ENCODE results near the gene CYP27C1. TPM values are rescaled to one million over a fixed set of nuclear protein-coding genes. Genes with fewer than 3 reads are reported as not detected.
A peak's percentile ranks its signal among the peaks of the same experiment; 100 is the strongest.
"Not testable (repeated sequence)": the region's sequence is repeated elsewhere in the genome, so short reads cannot be mapped to it uniquely, and the experiment has no call there.

Gene CYP27C1, protein sequence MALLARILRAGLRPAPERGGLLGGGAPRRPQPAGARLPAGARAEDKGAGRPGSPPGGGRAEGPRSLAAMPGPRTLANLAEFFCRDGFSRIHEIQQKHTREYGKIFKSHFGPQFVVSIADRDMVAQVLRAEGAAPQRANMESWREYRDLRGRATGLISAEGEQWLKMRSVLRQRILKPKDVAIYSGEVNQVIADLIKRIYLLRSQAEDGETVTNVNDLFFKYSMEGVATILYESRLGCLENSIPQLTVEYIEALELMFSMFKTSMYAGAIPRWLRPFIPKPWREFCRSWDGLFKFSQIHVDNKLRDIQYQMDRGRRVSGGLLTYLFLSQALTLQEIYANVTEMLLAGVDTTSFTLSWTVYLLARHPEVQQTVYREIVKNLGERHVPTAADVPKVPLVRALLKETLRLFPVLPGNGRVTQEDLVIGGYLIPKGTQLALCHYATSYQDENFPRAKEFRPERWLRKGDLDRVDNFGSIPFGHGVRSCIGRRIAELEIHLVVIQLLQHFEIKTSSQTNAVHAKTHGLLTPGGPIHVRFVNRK
- 1.4 and 1.5 TPM in 2 replicates for total RNA-seq (2014; rRNA removed; shearing (Covaris generic))
- 1.2 and 2.1 TPM in 2 replicates for polyA plus RNA-seq (2015; cell fraction: cytosol; rRNA removed)
- polyA plus RNA-seq (2015; cell fraction: nucleus; rRNA removed), result 2.3 and 3.0 TPM in 2 replicates

DNA sequence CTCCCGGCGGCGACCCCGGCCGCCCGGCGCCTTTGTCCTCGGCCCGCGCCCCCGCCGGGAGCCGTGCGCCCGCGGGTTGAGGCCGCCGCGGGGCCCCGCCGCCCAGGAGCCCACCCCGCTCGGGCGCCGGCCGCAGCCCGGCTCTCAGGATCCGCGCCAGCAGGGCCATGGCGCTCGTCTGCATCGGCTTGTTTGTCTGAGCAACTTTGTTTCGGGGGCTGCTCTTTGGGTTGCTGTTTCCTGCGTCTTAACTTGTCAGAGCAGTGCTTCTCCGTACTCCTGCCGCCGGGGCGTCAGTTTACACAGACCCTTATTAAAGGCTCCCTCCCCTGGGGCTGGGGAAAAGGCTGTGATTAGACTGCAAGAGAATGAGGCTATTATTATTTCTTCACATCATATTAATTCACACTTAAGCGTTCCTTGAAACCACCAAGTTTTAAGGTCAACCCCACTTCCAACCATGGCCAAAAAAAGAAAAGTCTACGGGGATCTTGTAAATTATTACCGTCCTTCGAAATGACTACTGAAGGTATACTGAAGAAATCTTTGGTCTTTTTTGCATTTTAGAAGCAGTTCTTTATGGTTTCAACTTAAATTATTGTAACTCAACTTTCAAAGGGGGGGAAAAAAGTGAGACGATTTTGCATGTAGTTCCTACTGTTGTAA lies at the start of gene CYP27C1:
TSS of gene CYP27C1 (minus strand) at position 198 of the 666 bp plus-strand sequence. CDS start at position 169, 29 bp downstream.
- DNase-seq (ENCODE audit: low read depth), result no peak

DNA sequence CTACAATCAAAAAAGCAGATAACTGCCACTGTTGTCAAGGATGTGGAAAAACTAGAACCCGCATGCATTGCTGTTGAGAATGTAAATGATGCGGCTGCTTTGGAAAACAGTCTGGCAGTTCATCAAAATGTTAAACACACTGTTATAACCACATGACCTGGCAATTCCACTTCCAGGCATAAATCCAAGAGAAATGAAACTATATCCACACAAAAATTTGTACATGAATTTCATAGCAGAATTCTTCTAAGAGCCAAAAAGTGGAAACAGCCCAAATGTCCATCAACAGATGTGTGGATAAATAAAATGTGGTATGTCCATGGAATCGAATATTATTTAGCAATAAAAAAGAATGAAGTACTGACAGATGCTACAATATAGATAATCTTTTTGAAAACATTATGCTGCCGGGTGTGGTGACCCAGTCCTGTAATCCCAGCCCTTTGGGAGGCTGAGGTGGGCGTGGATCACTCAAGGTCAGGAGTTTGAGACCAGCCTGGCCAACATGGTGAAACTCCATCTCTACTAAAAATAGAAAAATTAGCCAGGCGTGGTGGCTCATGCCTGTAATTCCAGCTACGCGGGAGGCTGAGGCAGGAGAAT lies 41.8 kb upstream of the CYP27C1 start:
- DNase-seq (ENCODE audit: low read depth), result no peak

DNA sequence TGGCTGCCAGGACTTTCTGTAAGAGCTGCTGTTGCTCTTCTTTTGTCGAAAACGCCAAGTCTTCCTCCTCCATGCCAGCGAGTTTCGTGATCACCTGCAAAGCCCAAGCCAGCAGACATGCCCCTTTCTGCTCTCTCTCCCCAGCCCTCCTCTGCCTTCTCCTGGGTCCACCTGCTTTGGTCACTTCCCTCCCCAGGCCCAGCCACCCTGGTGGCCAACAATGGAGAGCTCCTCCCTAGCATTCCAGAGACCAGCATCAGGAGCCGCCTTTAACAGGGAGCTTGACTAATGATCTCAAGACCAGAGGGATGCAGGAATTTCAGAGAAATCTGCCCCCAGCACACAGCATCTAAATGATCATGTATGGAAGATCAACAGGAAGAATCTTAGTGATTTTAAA lies 39.3 kb upstream of the CYP27C1 start:
- DNase-seq (ENCODE audit: low read depth), result no peak

DNA sequence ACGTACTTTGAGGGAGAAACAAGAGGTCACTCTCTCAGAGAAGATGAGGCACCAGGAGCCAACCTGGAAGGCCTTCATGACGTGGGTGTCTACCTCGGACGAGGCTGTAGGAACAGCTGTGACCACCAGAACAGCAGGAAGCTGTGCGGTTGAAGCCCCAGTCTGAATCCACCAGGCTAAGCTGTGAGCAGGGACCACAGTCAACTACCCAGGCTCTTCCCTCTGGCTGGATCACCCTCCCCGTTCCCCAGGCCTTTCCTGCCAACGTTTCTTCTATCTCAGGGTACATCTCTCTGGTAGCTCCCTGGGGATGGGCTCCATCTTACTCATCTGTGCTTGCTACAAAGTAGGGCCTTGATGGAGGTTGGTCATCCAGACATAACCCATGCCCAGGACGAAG lies 36.8 kb upstream of the CYP27C1 start:
- DNase-seq (ENCODE audit: low read depth), result no peak

DNA sequence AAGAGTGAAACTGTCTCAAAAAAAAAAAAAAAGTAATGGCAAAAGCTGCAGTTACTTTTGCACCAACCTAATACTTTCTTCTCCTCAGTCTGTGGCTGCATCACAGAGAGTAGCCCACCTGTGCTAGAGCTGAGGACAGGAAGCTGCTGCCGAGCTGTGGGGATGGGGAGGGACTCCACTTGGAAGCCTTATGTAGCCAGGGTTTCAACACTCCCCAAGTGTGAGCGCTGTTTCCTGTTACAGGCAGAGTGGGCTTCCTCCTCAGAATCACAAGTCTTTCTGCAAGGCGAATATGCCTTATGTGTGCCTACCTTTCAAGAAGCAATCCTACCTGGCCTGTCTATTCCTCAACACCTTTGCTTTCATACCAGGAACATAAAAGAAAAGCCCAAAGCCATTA lies 36.3 kb upstream of the CYP27C1 start:
- DNase-seq (ENCODE audit: low read depth), result no peak

DNA sequence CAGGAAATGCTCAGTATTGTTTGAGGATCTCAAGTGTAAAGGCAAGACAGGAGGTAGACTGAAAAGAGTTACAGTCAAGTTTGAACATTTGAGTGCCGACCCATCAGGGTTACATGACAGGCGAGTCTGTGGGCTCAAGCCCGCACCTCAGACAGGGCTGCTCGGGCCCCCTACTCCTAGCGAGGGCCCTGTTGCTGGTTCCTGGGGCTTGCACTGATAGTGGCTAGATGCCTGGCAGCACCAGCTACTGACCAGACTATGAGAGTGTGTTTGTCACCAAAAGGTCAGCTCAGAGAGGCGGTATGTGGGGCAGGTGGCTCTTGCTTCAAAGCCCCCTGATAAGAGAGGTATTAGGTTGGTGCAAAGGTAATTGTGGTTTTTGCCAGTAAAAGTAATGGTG lies 35.6 kb upstream of the CYP27C1 start:
- no peak for DNase-seq (ENCODE audit: low read depth)

DNA sequence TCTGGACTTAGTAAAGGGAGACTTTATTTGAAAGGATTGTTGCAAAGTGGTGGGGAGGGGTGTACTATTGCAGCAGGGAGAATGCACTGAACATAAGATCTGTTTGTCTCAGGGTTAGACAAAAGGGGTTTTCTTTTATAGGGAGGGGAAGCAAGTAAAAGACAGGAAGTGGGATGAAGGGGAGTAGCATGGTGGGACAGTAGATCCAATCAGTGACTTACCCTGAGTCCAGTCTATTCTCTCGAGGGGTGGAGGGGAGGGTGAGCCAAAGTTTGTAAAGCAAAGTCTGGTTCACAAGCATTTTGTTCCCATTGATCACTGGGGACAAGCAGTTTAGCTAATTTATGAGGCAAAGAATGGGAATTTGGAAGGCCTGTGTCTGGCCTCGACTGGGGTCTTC lies 35.0 kb upstream of the CYP27C1 start:
- peak; percentile 67 for DNase-seq (ENCODE audit: low read depth)

DNA sequence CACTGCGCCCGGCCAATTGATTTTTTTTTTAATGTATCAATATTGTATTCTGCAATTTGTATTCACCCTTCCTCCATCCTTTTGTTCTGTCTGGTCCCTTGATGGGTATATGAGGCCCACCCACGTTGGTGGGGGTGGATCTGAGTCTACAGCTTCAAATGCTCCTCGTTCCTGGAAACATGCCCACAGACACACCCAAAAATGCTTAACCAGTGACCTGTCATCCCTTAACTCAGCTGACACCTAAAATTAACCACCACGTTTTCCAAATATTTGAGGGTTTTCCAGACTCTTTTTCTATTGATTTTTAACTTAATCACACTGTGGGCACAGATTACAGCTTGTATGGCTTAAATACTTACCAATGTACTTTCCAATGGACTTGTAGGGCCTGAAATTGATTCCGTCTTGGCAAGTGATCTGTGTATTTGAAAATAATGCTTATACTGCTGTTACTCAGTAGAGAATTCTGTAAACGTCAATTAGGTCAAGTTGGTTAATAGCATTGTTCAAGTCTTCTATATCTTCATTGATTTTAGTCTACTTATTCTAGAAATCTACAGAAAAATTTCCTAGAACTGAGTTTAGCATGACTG lies 34.4 kb upstream of the CYP27C1 start:
- DNase-seq (ENCODE audit: low read depth), result peak; percentile 50

DNA sequence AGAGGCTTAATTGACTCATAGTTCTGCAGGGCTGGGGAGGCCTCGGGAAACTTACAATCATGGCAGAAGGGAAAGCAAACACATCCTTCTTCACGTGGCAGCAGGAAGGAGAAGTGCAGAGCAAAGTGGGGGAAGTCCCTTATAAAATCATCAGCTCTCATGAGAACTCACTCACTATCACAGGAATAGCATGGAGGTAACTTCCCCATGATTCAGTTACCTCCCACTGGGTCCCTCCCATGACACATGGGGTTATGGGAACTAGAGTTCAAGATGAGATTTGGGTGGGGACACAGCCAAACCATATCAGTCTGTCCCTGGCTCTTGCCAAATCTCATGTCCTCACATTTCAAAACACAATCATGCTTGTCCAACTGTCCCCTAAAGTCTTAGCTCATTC lies 21.1 kb upstream of the CYP27C1 start:
- not testable (repeated sequence) for DNase-seq (ENCODE audit: low read depth)

DNA sequence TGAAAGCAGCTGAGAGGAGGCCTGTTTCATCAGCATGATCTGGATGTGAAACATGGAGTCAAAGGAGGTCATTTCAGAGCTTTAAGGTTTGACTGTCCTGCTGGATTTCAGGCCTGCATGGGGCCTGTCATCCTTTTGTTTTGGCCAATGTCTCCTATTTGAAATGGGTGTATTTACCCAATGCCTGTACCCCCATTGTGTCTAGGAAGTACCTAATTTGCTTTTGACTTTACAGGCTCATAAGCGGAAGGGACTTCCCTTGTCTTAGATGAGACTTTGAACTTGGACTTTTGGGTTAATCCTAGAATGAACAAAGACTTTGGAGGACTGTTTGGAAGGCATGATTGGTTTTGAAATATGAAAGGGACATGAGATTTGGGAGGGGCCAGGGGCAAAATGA lies 19.3 kb upstream of the CYP27C1 start:
- DNase-seq (ENCODE audit: low read depth), result no peak

DNA sequence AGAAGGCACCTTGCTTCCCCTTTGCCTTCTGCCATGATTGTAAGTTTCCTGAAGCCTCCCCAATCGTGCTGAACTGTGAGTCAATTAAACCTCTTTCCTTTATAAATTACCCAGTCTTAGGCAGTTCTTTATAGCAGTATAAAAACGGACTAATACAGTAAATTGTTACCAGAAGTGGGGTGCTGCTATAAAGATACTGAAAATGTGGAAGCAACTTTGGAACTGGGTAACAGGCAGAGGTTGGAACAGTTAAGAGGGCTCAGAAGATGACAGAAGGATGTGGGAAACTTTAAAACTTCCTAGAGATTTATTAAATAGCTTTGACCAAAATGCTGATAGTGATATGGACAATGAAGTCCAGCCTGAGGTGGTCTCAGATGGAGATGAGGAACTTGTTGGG lies 17.7 kb upstream of the CYP27C1 start:
- DNase-seq (ENCODE audit: low read depth), result not testable (repeated sequence)

DNA sequence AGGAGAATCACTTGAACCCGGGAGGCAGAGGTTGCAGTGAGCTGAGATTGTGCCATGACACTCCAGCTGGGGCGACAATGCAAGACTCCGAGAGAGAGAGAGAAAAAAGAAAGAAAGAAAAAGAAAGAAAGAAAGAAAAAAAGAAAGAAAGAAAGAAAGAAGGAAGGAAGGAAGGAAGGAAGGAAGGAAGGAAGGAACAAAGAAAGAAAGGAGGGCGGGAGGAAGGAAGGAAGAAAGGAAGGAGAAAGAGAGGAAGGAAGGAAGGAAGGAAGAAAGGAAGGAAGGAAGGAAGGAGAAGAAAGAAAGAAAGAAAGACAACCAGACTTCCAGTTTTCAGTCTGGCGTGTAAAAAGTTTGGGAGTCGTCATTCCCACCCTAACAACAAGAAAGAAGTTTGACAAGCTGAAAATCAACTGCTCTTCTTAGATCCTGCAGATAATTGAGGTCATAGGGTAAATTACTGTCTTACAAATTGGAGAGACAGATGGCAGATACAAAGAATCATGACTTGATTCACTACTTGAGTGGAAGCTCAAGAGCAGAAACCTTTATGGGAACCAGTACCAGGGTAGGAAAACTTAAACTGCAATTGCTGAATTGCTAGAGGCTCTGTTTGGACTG lies 15.1 kb upstream of the CYP27C1 start:
- DNase-seq (ENCODE audit: low read depth), result no peak

DNA sequence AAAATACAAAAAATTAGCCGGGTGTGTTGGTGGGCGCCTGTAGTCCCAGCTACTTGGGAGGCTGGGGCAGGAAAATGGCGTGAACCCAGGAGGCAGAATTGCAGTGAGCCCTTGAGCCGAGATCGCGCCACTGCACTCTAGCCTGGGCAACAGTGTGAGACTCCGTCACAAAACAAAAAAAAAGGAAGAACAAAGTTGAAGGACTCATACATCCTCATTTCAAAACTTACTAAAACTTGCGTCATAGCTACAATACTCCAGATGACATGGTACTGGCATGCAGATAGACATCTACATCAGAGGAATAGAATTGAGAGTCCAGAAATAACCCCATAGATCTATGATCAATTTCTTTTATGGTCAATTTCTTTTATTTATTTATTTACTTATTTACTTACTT lies 13.6 kb upstream of the CYP27C1 start:
- no peak for DNase-seq (ENCODE audit: low read depth)

DNA sequence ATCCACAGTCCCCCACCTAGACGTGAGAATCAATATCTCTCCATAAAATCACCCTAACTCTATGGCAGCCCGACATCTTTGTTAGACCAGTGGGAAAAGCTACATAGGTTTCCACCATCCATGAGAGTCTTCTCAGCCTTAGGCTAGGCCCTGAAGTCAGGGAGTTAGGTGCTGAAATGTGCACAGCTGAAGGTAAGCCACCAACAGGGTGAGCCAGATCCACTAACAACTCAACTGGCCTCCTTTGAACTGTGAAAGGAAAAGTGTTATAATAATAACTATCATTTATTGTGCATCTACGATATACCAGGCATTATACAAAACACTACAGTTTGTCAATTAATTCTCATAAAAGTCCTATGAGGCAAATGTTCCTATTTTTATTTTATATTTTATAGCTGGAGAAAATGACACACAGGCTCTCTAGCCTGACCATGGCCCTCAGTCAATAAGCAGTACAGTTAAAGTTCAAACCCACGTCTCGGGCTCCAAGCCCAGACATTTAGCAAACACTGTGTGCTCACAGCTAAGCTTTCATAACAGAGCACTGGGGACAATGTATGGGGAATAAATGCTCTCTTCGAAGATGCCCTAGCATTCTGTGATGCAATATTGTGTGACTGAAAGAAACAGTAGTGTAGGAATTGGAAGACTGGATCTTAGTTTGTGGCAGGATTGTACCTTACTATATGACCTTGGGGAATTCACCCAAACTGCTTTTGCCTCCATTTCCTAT lies 11.2 kb upstream of the CYP27C1 start:
- DNase-seq (ENCODE audit: low read depth), result no peak

DNA sequence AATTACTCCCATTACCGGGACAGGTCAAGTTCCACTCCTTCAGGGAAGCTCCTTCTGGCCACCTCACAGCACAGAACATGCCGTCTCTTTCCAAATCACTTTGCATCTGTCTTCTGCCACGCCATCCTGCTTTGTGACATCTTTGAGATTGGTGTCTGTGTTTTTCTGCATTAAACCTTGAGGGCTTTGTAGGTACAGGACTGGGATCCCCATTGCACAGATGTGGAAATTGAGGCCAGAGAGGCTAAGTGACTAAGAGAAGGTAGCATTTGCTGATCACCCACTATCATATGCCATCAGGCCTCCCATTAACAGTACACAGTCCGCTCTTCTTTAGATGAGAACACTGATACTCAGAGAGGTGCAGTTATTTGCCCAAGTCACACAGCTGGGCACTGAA lies 9.5 kb upstream of the CYP27C1 start:
- no peak for DNase-seq (ENCODE audit: low read depth)

DNA sequence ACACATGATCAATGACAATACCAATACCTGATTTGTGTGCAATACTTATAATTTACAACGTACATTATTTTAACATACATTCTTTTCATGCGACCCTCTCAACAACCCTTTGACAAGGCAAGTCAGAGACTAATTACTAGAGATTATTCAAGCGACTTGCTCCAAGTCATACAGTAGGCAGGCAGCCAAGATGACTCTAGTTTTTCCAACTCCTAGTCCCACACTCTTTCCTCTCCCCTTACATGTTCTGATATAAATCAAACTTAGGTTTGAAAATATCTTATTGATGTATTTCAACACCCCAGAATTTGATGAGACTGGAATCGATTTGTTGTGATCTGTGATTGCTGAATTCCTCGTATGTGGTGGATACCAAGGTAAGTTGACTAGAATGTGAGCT lies 8.0 kb upstream of the CYP27C1 start:
- no peak for DNase-seq (ENCODE audit: low read depth)

DNA sequence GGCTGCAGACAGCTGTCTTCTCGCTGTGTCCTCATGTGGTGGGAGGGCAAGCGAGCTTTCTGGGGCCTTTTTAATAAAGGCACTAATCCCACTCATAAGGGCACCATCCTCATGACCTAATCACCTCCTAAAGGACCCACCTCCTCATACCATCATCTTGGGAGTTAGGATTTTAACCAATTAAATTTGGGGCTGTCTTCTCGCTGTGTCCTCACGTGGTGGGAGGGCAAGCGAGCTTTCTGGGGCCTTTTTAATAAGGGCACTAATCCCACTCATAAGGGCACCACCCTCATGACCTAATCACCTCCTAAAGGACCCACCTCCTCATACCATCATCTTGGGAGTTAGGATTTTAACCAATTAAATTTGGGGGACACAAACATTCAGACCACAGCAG lies 7.2 kb upstream of the CYP27C1 start:
- not testable (repeated sequence) for DNase-seq (ENCODE audit: low read depth)

DNA sequence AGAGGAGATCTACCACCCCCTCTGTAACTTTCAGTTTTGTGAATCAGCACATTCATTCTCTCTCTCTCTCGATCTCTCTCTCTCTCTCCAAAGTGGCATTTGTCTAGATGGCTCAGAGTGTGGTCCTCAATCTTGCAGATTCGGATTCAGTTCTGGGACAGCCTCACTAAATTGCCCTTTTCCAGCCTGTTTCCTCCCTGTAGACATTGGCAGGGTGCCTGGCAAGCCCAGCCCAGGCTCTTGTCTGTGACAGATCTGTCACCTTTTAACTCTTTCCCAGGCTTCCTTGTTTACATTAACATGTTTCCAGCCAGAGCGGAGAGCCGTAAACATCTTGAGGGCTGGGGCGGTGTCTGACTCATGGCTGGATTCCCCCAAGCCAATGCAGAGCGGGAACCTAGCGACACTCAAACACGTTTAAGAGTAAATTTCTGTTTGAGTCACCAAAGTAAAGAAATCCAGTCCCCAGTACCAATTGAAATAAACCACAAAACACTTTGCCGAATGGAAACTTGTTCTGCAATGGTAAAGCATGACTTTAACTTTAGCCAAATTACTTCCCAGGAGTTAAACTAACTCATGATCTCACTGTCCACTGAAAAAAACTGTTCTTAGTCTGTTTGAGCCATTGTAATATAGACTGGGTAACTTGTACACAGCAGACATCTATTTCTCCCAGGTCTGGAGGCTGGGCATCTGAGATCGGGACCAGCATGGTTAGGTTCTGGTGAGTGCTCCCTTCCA lies 6.6 kb upstream of the CYP27C1 start:
- peak; percentile 95 for DNase-seq (ENCODE audit: low read depth)

DNA sequence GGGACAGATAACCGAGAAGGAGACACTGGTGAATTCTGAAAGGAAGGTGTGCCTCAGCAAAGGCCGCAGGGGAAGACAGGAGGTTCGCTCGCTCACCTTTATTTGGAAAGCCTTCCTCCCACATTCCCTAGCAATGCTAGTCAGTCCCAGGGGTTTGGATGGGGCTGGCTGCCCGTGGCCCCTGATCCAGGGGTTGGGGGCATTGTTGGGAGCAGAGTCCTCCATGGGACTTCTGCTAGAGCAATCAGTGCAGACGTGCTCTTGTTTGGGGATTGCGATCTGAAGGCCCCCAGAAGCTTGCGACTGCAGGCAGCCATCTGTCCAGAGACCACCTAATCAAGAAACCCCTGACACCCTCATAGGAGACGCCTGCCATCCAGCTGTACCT lies 6.0 kb upstream of the CYP27C1 start:
- no peak for DNase-seq (ENCODE audit: low read depth)

Measured in HT1080 (cell line).